COLO829 (cell line): Measurements from ENCODE around the gene ATP1B1.

Source experiments
- DNase-seq: peaks from one replicate; pipeline ENCODE4 v3.0.0; 2012; ENCODE audit warnings: low spot score

ATP1B1 gene

DNA sequence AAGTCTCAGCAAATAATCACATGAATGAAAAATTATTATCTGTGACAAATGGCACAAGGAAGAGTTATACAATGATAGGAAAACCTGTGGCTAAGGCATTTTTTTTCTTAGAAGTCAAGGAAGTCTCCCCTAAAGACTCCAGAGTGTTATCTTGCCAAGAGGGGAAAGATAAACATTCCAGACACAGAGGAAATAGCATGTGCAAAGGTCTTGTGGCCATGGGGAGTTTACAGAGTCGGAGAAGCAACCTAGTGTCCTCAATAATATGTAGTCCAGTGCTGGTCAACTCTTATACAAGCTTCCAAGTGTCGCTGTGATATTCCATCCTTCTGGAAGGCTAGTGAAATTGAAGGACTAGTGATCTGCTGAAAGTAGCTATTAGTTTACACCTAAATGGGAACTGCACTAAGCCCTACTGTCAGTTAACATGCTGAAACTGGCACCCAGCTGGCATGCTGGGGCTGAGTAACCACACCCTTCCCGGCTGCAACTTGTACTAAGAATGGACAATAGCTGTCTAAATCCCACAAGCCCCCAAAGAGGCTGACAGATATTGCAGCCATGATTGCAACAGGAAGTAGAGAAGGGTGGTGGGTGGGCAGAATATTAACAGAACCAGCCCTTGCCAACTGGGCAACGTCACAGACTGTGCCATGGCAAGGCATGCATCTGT, 11.5 kb upstream of the ATP1B1 start:
- DNase-seq: no peak

GRCh38 chr1:169098380-169098779, 8.1 kb upstream of the ATP1B1 start:
- no peak for DNase-seq

DNA sequence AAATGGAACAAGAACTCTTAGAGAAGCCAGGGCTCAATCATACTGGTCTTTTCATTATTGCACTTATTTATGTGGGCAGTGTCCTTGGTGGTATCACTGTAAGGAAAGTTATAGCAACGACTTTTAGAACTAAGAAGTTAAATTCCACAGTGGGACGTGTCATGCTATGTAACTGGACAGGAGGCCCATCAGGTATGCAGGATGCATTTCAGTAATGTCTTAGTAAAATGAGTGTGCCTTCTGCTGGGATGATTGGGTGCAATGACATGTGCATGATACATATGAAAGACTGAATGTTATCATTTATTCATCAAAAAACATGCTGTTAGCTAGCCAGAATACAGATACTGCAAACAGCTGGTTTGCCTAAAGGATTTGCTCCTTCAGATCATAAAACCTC, 6.9 kb upstream of the ATP1B1 start:
- DNase-seq: no peak

DNA sequence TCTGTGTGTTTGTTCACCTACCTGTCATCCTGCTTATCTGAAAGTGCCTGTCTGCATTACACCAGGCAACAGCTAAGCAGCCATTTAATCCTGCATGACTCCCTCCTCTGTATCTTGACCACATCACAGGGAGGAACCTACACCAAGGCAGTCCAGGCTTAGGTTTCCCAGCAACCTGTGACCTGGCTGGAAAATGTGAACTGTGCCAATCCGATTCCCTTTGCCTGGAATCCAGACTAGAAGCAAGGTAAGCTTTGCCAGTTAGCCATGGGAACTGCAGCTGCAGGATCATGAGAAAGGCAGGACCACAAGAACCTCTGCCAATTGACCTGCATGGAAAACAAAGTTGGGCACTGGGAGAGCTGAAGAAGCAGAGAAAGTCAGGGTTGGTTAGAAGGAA, 6.3 kb upstream of the ATP1B1 start:
- DNase-seq: no peak

GRCh38 chr1:169100651-169101088, 5.8 kb upstream of the ATP1B1 start:
- DNase-seq: no peak

DNA sequence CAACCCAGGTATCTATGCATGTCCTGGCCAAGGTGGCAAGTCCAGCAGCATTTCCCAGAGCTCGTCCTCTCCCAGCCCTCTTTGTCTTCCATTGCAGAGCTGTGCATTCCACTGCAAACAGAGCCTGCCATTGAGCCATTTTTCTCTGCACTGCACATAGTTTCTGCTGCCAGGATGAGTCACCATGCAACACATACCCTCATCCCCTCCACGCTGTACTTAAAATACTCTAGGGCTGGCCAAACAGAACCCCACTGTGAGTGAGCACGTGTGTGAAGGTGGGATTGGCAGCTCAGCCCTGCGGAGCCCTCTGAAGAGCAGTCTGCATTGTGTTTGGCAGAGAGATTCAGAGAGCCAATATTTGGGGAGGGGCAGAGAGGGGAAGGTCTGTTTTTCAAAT, 3.9 kb upstream of the ATP1B1 start:
- peak; percentile 95 for DNase-seq

DNA sequence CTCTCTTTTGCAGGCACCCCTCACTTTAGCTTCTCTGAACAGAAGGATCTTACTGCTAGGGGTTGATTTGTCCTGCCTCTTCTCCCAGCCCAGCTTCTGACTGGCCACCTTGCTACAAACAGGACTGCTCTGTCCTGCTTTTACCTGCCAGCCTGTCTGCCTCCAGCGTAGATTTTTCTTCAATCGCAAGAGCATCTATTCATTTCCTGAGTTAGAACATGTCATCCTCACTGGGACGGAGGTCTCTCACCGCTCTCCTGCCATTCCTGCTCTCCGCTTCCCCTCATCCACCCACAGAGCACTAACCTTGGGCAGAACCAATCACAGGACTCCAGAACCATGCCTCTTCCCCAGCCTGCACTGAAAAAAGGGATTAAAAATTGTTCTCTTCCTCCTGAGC, 3.5 kb upstream of the ATP1B1 start:
- no peak for DNase-seq

- no peak for DNase-seq
Measured at GRCh38 chr1:169103480-169103893, 3.0 kb upstream of the ATP1B1 start.

DNA sequence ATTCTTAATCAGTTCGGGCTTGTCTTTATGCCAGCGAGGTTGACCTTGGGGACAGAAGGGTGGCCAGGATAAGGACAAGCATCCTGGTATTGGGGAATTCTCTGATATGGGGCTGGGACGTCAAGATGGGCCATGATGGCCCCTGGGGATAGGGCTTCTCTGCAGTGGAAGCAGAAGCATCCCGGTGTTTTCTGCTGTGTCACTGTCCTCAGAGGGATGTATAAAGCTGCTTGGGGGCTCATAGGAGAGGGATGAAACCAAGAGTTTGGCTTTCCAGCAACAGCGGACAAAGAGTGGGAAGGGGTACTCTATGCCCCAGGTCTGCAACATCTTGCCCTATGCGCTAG, 1.4 kb upstream of the ATP1B1 start:
- DNase-seq: no peak

DNA sequence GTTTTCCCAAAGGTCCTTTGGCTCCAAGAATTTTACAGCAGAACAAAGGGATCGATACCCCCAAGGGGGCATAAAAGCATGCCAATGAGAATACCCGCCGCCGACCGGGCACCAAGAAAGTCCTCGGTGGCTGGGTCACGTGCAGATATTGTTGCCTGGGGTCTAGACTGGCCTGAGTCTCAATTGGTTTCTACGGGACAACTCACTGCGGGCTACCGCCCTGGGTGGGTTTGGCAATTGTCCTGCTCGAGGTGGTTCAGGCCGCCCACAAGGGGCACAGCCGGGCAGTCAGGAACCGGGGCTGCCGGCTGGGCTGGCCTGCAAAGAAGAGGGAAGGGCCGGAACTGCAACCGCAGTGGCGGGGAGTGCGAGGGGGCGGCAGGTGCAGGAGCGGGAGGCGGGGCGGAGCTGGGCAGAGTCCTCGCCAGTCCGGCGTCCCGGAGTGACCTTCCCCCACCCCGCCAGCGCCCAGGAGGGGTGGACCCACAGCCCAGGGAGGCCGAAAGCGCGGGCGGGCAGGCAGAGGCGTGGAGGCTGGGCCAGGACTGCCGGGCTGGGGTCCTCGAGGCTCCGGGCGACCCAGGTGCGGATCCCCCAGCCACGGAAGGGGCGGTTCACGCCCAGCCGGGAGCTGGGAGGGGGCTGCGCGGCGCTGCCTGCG, 926 bp upstream of the ATP1B1 start:
- no peak for DNase-seq

GRCh38 chr1:169106921-169107602, 572 bp downstream of the ATP1B1 start:
- no peak for DNase-seq

DNA sequence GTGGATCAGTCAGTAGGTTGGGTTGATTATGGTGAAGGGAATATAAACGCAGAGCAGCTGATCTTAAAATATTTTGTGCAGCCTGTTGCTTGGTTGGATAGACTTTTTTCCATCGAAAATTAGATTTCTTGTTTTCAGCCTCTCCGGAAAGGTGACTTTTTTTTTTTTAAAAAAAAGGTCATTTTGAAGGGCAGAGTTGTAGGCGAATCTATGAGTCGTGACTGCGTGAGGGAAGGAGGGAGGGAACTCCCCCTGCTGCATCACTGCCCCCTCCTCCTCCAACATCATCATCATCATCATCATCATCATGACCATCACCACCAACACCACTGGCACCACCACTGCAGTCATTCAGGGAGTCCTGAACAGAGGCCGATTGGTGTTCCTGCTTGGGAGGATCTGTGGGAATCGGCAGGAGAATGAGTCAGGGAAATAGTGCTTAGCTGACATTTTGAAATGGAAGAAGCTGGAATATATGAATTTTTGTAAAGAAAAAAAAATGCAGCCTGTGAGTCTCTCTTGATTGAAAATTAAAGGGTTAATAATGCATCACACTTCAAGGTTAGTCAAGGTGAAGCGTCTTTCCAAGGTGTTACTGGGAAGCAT, 1.2 kb downstream of the ATP1B1 start:
- DNase-seq: no peak

- DNase-seq: no peak
Measured at GRCh38 chr1:169108223-169108622, 1.7 kb downstream of the ATP1B1 start.

DNA sequence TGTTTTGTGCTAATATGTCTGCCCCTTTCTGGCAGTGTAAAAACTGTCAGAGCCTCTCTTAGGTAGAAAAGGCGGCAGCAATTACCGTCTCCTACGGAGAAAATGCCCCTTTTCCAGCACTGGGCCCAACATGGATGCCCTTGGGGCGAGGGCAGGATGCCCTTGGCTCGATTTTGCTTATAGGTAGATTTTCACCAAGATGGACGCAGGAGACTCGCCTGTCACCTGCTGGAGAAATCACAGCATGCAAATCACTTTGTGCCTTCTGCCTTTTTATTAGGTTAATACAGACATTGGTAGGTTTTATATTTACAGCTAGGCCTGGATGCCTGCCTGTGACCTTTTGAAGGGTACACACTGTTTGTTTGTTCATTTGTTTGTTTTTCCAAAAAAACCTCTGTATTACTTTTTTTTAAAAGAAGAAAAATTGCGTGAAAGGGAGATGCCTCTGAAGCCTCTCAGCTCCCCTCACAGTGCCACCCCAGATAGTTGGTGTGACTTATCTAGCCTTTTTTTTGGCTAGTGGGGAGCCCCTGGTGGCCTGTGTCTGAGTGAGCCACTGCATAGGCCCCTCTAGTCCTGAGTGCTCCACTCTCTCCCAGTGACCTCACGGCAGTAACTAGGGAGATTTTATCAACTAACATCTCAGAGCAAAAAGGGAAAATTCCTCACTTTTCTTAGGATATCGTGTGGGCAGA, 2.5 kb downstream of the ATP1B1 start:
- DNase-seq: no peak

DNA sequence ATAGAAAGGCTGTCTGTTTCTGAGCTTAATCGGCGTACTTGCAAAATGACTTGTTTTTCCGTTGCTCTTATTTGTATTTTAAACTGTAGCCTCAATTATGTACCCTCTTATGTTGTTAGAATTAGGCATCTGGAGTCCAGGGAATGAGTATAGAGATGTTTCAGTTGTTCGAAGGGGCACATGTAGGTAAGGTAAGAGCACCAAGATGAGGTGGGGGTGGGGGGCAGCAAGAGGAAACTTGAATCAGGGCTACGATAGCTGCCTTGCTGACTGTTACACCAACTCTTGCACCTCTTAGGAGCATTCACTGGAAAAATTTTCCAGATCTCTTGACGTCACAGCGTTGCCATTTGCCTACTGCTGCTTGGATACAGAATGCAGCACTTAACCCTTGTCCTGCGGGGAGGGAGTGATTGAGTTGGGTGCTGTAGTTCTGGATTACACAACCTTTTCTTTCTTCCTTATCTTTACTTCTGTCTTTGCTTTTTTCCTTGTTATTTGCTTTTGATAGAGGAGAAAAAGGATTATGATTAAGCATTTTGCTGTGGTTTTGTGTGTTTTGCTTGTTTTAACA, 3.2 kb downstream of the ATP1B1 start:
- DNase-seq: no peak

DNA sequence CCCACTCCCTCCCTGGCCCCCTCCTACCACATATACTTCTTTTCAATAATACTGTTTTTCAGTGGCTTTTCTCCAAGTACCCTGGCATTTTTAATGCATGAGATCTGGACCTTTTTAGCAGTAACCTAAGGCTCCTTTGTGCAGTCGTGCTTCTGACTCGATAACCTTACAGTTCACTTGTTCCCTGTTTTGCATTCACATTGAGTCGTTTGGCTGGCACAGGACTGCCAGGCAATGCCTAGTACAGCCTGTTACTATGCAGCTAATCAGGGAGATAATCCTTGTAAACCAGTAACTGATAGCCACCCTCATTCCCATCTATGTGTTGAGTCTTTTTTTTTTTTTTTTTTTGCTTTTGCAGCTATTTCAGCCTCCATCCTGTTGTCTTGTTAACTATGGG, 3.7 kb downstream of the ATP1B1 start:
- DNase-seq: no peak

- DNase-seq: no peak
Measured at GRCh38 chr1:169110689-169111447, 4.4 kb downstream of the ATP1B1 start.

DNA sequence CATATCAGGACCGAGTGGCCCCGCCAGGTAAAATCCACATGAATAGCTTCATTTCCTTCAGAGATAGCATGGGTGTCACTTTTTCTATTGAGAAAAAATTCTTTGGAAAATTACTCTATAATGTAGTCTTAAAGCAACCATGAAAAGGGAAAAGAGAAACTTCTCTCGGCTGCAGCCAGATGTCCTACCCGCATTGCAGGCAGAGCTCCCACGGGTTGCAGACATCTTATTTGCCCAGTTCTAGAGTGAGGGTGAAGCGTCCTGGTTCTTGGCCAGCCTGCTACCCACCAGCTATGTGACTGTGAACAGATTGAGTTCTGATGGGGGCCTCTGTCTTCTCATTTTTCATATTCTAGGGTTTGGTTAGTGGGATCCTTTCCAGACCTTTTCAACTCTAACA, 5.0 kb downstream of the ATP1B1 start:
- DNase-seq: no peak

DNA sequence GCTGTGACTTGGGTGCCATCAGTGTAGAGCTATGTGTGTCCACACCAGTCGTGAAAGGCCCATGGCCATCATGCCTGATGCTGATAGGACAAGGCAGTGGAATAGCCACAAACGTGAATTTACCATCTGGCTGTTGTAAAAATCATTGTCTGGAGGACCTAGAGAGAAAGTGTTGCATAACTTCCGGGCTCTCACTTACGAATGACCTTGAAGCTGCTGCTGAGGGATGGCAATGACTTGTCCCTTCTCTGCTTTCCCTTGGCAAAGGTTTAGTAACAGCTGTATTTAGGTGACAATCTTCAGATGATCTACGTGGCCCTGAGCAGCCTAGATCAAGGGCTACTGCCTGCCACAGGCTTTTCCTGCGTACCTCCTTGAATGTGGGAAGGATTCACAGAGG, 5.8 kb downstream of the ATP1B1 start:
- DNase-seq: no peak

- DNase-seq: peak; percentile 82
Measured at GRCh38 chr1:169113613-169114119, 7.2 kb downstream of the ATP1B1 start.
